Stimulated activated CD4-positive, alpha-beta T cell treated with anti-CD3 and anti-CD28 coated beads, TNF-alpha, amount 100 ng/mL, for 4 hours (primary cell): Measurements from ENCODE around the gene SLC8A1.

Experiments used
- DNase-seq, 3 experiments: peaks; one replicate each; pipeline ENCODE4 v3.0.0-alpha.2; 2020; ENCODE audit warnings: low read depth in 3 of 3

Gene SLC8A1

DNA sequence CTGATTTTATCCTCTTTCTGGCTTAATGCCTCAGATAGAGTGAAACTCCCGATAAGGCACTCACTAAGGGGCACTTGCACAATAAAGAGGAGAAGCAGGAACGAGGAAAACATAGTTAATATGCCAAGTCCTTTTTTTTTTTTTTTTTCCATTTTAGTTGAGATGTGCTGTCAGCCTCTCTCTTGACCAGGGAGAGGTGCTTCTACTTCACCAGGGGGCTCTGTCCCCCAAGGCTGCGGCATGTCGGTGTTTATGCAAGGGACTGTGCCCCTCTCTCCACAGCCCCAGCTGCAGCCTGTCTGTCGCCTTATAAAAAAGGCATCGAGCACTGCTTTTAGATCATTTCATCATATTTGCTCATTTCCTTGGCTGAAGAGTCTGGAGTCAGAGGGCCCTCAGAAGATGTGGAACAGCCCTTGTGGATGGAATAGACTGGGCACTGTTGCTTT lies 178.1 kb downstream of the SLC8A1 start:
- no peak for DNase-seq

DNA sequence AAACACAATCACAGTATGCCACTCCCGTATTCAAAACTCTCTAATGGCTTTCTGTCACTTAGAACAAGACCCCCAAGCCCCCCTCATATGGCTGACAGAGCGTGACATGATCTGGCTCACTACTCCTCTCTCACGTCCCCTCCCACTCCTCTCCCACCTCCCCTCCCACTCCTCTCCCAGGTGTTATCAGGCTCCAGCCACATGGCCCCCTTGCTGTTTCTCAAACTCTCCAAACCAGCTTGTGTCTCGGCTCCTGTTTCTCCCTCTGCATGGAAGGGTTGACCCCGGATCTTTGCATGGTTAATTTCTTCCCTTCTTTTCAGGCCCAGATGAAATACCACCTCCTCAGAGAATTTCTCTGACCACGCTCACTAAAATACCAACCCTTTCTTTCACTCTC lies 180.8 kb downstream of the SLC8A1 start:
- DNase-seq: no peak

DNA sequence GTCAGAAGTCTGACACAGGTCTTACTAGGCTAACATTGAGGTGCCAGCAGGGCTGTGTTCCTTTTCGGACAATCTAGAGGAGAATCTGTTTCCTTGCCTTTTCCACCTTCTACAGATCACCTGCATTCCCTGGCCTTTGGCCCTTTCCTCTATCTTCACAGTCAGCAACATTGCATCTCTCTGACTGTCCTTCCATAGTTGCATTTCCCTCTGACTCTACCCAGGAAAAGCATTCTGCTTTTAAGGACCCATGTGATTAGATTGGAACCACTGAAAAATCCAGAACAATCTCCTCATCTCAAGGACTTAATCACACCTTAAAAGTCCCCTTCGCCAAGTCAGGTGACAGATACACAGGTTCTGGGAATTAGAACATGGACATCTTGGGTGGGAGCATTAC lies 181.5 kb downstream of the SLC8A1 start:
- no peak for DNase-seq

DNA sequence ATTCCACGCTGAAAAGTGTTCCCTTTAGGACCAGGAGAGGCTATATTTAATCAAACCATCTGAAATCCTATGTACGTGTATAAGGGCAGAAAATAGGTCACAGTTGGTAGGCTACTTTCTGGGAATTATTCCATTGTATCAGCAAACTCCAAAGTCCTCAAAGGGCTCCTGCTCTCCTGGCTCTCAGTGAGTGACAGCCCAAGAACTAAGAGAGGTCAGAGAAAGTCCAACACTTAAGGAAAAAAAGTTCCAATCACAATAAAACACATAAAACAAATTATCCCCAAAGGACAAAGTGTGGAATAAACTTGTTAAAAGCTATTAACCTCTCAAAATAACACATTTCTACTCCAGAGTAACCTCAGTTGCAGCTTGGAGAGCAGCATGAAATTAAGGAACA lies 183.3 kb downstream of the SLC8A1 start:
- DNase-seq: no peak

DNA sequence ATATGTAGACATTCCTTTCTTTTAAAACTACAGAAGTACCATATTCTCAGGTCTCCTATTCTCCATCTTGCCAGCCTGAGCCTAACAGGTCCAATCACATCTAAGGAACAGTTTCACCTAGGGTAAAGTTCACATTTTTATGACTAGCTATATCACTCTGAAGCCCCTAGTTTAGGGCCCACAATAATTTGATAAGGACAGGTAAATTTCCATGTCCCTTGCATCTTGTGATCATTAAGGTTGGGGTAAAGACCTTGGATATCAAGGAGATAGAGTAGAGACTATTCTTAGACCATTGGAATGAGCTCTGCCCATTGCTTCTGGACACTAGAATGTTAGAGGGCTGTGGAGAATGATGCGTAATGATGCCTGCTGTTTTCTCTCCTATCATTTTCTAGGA lies 185.7 kb downstream of the SLC8A1 start:
- DNase-seq: no peak

DNA sequence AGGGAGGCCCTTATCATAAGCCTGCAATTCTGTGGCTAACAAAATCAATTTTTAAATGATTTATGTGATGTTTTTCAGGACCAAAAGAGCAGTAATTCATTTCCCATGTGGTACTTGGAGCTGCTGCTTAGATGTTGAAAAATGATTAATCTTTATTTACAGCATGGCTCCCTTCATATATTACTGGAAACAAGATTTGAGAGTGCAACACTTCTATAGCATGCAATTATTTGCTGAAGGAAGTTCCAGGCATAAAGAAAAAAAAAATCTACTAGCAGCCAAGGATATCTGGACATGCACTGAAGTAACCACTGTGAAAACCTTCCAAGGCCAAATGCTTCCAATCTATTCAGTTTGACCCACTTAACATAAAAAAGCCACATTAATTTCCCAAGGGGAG lies 186.3 kb downstream of the SLC8A1 start:
- DNase-seq: no peak

DNA sequence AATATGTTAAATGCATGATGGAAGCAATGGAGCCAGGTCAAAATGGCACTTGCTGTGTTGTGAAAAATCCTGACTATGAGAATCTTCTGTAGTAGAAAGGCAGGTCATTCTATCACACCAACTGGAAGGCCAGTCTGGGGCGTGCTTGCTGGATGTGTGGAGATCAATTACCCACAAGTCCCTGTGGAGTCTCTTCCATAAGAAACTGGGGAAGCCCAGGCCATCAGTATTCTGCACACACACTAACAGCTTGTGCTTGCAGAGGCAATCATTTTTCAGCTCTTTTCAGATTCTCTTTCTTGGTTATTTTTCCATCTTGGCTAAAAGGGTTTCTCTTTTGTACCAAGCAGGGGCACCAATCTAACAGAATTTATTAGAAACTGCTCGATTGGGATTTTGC lies 190.8 kb downstream of the SLC8A1 start:
- DNase-seq: no peak

DNA sequence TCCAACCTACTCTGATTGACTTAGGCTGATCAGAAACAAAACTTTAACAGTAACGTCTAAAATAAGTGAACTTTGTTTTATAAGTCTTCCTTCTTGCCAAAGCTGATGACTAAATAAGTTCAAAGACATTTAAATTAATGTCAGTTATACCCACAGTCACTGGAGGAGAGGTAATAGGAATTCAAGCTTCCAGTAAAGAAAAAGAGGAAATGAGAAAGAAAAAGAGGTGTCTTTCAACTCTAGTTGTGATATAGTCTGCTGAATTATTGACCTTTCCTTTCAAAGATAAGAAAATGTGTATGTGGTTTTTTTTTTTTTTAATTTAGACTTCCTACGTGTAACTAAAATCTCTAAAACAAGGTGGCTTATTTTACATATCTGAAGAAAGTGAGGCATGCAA lies 191.5 kb downstream of the SLC8A1 start:
- no peak for DNase-seq

DNA sequence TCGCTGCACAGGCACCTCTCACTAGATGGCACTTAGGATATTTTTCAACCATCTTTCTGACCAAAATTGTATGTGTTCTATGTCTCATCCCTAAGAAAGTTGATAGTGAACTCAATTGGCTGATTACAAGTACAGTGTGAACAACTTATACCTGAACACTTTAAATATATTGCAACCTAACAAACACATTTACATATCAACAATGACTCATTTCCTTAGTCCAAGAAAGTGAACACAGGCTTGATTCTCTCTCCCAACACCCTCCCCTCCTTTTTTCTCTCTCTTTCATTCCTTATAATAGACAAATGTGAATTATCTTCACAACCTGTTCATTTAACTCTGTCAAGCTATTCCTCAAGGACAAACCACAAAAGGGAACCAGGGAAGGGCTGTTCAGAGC lies 192.0 kb downstream of the SLC8A1 start:
- no peak for DNase-seq

DNA sequence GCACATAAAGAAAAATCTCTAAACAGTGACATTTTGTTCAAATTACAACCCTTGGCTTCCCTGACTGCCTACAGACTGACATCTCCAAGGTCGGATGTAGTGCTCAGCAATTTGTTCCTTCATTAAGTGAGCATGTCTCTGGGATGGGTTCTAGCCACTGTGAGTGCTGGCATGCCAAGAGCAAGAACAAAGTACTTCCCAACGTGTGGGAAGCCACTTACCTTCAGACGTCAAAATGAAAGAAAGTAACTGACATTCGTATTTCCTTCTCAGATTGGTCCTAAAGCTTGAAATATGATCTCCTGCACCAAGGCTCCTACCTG lies 193.8 kb downstream of the SLC8A1 start:
- DNase-seq: no peak

DNA sequence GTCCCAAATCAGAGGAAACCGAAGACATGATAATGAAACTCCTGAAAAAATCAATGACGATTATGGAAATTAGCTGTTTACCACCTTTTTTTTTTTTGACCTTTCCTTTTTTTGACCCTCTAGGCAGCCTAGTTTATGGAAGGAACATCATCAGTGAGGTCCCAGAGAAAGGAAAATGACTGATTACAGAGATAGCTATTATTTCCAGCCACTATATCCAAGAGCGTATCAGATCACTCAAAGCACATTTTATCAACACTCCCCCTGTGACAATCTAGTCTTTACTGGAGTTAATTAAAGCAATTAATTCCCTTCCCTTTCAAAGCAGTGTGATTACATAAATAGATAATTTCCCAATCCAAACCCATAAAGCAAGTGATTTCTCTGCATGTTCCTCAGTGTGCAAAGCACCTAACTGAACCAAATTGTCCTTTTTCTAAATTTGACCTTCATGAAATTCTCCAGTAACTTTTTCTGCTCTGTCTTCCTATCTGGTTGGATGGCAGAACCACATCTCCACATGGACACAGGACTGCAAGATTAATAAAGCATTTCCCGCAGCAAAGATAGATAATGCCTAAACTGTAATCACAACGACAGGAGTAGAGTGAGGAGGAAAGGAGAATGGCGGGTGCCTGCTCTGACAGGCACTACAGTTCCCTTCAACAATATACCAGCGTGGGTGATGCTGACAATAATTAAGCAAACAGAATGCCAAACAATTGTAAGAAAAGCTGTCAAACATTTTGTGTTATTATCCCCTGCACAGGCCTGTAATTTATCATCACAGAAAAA lies 194.4 kb downstream of the SLC8A1 start:
- no peak for DNase-seq

DNA sequence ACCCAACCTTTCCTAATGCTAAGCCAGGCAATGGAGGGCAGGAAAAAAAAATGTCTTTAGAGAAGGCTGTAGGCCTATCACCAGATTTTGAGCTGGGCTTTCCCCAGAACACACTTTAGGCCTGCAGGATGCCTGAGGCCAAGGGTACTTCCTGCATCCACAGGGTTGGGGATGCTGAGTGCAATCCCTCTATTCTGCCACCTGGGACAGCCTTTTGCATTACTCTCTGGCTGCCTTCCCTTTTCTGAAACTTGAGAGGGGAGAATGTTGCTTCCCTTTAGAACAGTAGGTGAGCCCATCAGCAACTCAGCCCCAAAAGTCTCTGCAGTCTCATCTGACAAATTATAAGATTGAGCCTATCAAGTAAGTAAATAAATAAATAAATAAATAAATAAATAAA lies 195.2 kb downstream of the SLC8A1 start:
- no peak for DNase-seq

DNA sequence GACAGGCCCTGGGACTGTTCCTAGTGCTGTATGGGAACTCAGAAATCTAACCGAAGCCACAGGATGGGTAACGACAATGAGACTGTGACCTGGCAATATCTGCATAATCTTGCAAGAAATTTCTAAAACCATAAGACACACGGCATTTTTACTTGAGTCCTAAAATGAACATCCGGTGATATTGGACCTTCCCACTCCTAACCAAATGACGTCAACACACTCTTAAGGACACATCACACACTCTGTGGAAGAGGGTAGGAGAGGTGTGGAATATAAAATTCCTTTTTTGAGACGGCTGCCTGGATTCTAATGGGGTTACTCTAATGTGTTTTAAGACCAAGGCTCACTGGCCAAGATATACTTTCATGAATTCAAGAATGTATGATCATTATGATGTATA lies 195.9 kb downstream of the SLC8A1 start:
- DNase-seq: no peak

DNA sequence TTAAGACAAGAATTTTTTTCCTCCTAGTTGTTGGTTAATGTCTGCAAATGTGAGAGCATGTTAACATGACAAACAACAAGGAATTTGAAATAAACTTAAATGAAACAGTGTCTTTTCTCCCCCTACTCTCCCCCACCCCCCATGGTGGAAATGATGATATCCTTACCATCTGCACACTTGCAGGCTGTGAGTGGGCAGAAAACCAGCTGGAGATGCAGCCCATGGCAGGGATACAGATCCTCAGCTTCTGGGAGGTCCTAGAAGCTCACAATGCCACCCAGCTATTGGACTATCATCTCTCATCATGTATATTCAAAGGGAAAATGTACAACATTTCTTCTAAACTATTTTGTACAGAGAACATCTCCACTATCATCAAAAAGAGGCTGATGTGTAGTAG lies 196.8 kb downstream of the SLC8A1 start:
- no peak for DNase-seq

DNA sequence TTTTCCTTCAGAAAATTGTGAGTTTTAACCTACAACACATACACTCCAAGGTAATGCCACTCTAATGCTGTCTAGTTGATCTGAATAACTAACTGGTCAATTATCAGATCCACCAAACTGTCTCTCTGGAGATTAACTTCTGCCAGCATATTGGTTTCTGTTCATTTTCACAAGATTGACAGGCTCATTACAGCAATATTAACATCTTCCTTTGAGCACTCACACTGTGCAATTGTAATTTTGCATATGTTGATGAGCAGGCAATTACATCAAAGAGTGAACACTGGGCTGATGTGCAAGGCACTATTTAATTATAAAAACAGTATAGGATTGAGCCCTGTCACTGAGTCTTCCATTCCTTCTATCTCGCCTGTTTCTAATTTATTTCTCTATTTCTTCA lies 197.3 kb downstream of the SLC8A1 start:
- DNase-seq: no peak

DNA sequence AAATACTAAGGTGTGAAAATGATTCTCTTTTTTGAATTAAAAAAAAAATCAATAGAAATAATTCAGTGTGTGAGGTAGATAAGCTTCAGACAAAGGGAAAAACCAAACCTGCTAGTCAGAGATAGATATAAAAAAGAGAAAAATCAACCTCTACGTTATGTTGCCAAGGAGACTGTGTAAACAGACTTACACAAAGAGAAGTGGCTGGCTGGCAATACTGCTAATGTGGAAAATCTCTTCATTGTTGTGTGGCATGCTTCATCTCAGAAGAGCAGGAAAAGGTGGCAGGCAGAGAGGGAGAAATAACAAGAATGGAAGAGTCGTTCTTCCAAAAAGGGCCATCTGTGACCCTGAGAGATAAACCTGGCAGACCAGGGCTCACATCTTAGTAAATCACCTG lies 200.8 kb downstream of the SLC8A1 start:
- DNase-seq: no peak

DNA sequence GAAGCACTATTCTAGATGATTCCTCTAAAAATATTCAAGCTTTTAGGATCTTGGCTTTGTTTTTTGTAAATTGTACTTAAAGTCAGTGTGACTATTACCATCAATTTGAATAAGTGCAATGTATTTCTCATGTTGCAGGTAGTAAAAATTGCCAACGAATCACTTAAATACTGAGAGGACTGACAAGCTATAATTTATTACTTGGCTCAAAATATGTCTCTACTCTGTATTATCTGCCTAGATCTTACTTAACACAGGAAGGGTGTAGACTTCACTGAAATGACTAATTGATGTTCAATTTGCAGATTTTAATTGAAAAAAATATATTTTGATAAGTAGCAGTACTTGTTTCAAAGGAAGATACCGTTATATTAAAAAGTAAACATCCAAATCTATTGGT lies 202.3 kb downstream of the SLC8A1 start:
- DNase-seq: no peak

DNA sequence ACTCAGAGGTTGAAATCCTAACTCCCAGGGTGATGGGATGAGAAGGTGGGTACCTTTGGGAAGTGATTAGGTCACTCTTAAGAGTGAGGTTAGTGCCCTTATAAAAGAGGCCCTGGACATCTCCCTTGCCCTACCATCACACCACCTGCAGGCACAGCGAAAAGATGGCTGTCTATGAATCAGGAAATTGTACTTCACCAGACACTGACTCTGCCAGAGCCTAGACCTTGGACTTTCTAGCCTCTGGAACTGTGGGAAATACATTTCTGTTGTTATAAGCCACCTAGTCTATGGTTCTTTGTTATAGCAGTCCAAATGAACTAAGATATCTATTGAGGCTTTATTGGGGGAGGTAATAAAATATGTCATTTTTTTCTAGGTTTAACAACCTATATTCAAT lies 203.6 kb downstream of the SLC8A1 start:
- no peak for DNase-seq

DNA sequence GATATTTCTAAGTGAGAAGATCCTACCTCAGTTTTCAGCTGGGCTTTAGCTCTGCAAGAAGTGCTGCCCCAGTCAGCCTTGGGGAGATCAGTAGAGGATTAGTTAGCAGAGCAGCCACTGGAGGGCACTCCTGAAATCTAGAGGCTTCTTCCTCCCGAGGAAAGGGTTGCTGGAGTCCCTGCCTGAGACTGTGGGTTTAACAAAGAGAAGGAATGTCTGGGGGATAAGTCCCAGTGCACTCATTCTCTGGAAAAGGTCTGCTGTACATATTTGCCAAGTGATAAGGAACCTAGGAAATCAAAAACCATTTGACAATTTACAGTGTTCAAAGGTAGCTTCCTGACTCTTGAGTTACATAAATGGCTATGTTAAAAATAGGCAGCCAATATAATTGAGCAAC lies 207.2 kb downstream of the SLC8A1 start:
- DNase-seq: no peak

DNA sequence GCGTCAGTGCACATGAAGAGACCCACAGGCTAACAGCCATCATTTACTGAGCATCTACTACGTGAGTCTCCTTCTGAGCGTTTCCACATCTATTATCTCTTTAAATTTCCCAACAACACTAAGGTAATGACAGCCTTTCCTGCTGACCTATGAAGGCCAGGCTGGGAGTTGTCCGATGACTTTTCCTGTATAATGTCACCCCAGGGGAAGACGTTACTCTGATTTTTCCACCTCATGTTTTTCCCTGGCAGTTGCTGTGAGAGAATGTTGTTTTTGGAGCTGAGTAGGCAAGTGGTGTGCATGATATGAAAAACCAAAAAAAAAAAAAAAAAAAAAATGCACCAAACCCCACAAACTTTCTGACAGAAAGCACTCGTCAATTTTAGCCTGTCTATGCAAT lies 207.6 kb downstream of the SLC8A1 start:
- DNase-seq: no peak

DNA sequence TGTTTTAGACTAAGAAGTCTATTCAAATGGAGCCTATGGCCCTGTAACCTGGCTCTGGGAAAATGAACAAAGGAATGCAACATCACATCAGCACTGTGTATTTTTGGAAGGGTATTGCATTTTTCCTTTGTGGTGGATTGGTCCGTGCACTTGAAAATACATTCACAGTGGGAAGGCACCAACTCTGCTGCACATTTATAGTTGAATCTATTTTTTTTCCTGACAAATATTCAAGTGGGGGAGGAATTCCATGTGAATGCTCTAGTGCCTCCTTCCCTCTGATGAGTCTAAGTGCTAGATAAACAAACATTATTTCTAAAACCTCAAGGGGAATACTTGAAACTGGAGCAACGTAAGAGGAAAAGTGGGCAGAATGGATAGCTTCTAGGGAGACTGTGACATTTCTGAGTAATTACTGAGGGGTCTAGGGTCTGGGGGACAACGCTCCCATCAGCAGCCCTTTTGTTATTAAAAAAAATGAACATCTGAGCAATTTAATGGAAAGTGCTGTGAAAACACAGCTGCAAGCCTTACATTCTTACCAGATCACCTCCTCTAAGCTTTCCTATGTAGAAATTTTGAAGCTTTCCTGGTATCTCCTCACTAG lies 208.2 kb downstream of the SLC8A1 start:
- DNase-seq: no peak

DNA sequence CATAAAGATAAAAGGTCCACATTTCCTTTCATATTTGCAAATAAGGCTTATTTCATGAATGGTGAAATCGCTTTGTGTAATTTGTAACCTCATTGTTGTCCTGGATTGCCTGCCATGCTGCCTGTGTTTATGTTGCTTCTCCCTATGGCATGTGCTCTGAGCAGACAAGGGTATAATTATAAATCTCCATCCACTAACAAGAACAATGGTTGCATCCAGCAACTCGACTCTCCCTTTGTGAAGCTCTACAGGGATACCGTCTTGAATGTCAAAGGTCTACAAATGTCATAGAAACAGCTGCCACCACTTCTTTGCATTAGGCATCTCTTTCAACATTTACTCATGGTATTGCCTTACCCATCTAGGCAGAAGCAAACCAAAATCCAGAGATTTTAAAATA lies 209.6 kb downstream of the SLC8A1 start:
- DNase-seq: no peak

DNA sequence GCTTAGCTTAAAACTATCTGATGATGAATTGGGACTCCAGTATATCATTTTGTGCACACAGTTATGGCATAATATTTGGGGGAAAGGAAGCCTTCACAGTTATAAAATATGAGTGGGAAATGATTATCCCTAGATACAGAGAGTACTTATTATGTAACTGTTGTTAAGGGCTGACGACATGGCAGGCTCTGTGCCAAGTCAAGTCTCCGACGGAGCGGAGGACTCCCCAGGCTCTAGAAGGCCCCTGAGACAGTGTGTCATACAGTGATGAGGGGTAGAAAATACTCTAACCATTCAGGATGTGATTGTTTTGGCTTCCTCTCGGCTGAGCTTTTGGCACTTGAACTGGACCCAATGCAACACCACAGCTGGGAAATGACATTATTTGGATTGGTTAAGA lies 211.8 kb downstream of the SLC8A1 start:
- no peak for DNase-seq
